ENCODE results near the gene ITGB8.

The ITGB8 gene

GRCh38 chr7:20435305-20435704, 104.6 kb downstream of the ITGB8 start:
- no peak overlapping the region for H3K27ac ChIP-seq
- no peak for TF ChIP-seq CTCF (IDR thresholded peaks at IDR 0.05)
- TF ChIP-seq ZFX (IDR thresholded peaks at IDR 0.05; ENCODE audit: borderline replicate concordance) = no peak

- TF ChIP-seq CTCF (IDR thresholded peaks at IDR 0.05) (no peak), ZFX (IDR thresholded peaks at IDR 0.05; ENCODE audit: borderline replicate concordance) (no peak)
- peak overlapping the region; percentile 62 for H3K27ac ChIP-seq
These were observed 107.5 kb downstream of the ITGB8 start for GRCh38 chr7:20438248-20438647.

GRCh38 chr7:20438694-20439376, 108.1 kb downstream of the ITGB8 start:
- TF ChIP-seq CTCF (IDR thresholded peaks at IDR 0.05) = no peak
- TF ChIP-seq ZFX (IDR thresholded peaks at IDR 0.05; ENCODE audit: borderline replicate concordance) = no peak
- H3K27ac ChIP-seq = peak overlapping the region; percentile 62

- no peak overlapping the region for H3K27ac ChIP-seq
These were observed 108.9 kb downstream of the ITGB8 start for GRCh38 chr7:20439416-20440185.

GRCh38 chr7:20440472-20441105, 109.9 kb downstream of the ITGB8 start:
- no peak overlapping the region for H3K27ac ChIP-seq
- TF ChIP-seq ZFX (IDR thresholded peaks at IDR 0.05; ENCODE audit: borderline replicate concordance) (no peak), CTCF (IDR thresholded peaks at IDR 0.05) (peak; percentile 68)

More at GRCh38 chr7:20439416-20440185, 108.9 kb downstream of the ITGB8 start:
- TF ChIP-seq CTCF (IDR thresholded peaks at IDR 0.05) (no peak), ZFX (IDR thresholded peaks at IDR 0.05; ENCODE audit: borderline replicate concordance) (no peak)

GRCh38 chr7:20441346-20441745, 110.6 kb downstream of the ITGB8 start:
- peak overlapping the region; percentile 28 for H3K27ac ChIP-seq
- TF ChIP-seq ZFX (IDR thresholded peaks at IDR 0.05; ENCODE audit: borderline replicate concordance) = no peak
- TF ChIP-seq CTCF (IDR thresholded peaks at IDR 0.05) = no peak

Data from 22Rv1 (cell line).